Stimulated activated CD4-positive, alpha-beta T cell treated with anti-CD3 and anti-CD28 coated beads, Interleukin-4, amount 100 ng/mL, for 24 hours (primary cell): ENCODE results near the gene OAS1.
"Not testable (repeated sequence)": the region's sequence is repeated elsewhere in the genome, so short reads cannot be mapped to it uniquely, and the experiment has no call there.

Experiments
- DNase-seq: peaks from one replicate; pipeline ENCODE4 v3.0.0-alpha.2; 2020

OAS1 gene

GRCh38 chr12:112901271-112901670 lies 5.5 kb upstream of the OAS1 start:
- DNase-seq, result no peak

GRCh38 chr12:112904571-112904970 lies 2.2 kb upstream of the OAS1 start:
- no peak for DNase-seq

GRCh38 chr12:112905451-112906089 lies 1.2 kb upstream of the OAS1 start:
- no peak for DNase-seq

- DNase-seq, result no peak
These were observed 824 bp downstream of the OAS1 start for GRCh38 chr12:112907415-112908157.

- peak; percentile 32 for DNase-seq
These were observed 1.8 kb downstream of the OAS1 start for GRCh38 chr12:112908548-112908947.

GRCh38 chr12:112909693-112910092 lies 2.9 kb downstream of the OAS1 start:
- no peak for DNase-seq

- DNase-seq, result no peak
These were observed 6.4 kb downstream of the OAS1 start for GRCh38 chr12:112913038-112913688.

GRCh38 chr12:112913888-112914287 lies 7.1 kb downstream of the OAS1 start:
- DNase-seq, result not testable (repeated sequence)

- DNase-seq, result no peak
These were observed 9.5 kb downstream of the OAS1 start for GRCh38 chr12:112916270-112916669.

GRCh38 chr12:112919121-112919520 lies 12.4 kb downstream of the OAS1 start:
- no peak for DNase-seq

- no peak for DNase-seq
These were observed 18.2 kb downstream of the OAS1 start for GRCh38 chr12:112924986-112925385.

GRCh38 chr12:112926416-112927033 lies 19.8 kb downstream of the OAS1 start:
- DNase-seq, result not testable (repeated sequence)

- no peak for DNase-seq
These were observed 20.7 kb downstream of the OAS1 start for GRCh38 chr12:112927475-112927874.

- DNase-seq, result no peak
These were observed 21.2 kb downstream of the OAS1 start for GRCh38 chr12:112927925-112928324.

- DNase-seq, result no peak
These were observed 22.2 kb downstream of the OAS1 start for GRCh38 chr12:112928978-112929377.

- DNase-seq, result no peak
These were observed 23.0 kb downstream of the OAS1 start for GRCh38 chr12:112929715-112930114.

GRCh38 chr12:112930350-112930749 lies 23.6 kb downstream of the OAS1 start:
- no peak for DNase-seq

- DNase-seq, result no peak
These were observed 25.8 kb downstream of the OAS1 start for GRCh38 chr12:112932485-112933128.

GRCh38 chr12:112933129-112933505 lies 26.4 kb downstream of the OAS1 start:
- DNase-seq, result no peak

GRCh38 chr12:112936264-112936663 lies 29.5 kb downstream of the OAS1 start:
- DNase-seq, result no peak

- no peak for DNase-seq
These were observed 30.2 kb downstream of the OAS1 start for GRCh38 chr12:112936927-112937326.

GRCh38 chr12:112937741-112938719 lies 31.3 kb downstream of the OAS1 start, which contains the start of gene OAS3:
OAS3 (plus strand) TSS chr12:112938474; CDS start chr12:112938531, 57 bp downstream.
- peak; percentile 61 for DNase-seq
